OCI-LY1 (cell line): ENCODE results near the gene TPRX1.

Experiments
- H2AFZ ChIP-seq: fragments of 200-600 bp; sonication (generic), shearing (Covaris generic); 2 replicates; pipeline ENCODE4 v1.6.0; 2014; ENCODE audit warnings: antibody characterized with exemption, mild to moderate bottlenecking, low read length
- H3F3A ChIP-seq: fragments of 200-600 bp; sonication (generic), shearing (Covaris generic); 2 replicates; pipeline ENCODE4 v1.6.0; 2014; ENCODE audit warnings: mild to moderate bottlenecking, antibody characterized with exemption, low read length, moderate library complexity; ENCODE audit not compliant: insufficient read depth
- H3K27ac ChIP-seq: fragments of 200-600 bp; sonication (generic); 2 replicates; pipeline ENCODE4 v1.5.1; 2014; ENCODE audit warnings: low read length, mixed run types, mild to moderate bottlenecking, low read depth; ENCODE audit not compliant: poor library complexity, severe bottlenecking
- H3K27me3 ChIP-seq: fragments of 200-600 bp; sonication (generic); 2 replicates; pipeline ENCODE4 v1.6.0; 2014; ENCODE audit warnings: antibody characterized with exemption, mild to moderate bottlenecking, low read length, moderate library complexity; ENCODE audit not compliant: insufficient read depth
- H3K36me3 ChIP-seq: fragments of 200-600 bp; sonication (generic); 2 replicates; pipeline ENCODE4 v1.6.1; 2014; ENCODE audit warnings: mild to moderate bottlenecking, antibody characterized with exemption, low read length, moderate library complexity, mixed read lengths; ENCODE audit not compliant: insufficient read depth
- H3K4me1 ChIP-seq: fragments of 200-600 bp; sonication (generic); 2 replicates; pipeline ENCODE4 v1.5.1; 2014; ENCODE audit warnings: mild to moderate bottlenecking, low read length, moderate library complexity; ENCODE audit not compliant: insufficient read depth, severe bottlenecking
- H3K4me2 ChIP-seq: fragments of 200-600 bp; sonication (generic), shearing (Covaris generic); 2 replicates; pipeline ENCODE4 v1.6.1; 2014; ENCODE audit warnings: low read length
- H3K4me3 ChIP-seq: fragments of 200-600 bp; sonication (generic); 2 replicates; pipeline ENCODE4 v1.5.1; 2014; ENCODE audit warnings: low read length, low read depth, mild to moderate bottlenecking, mixed read lengths; ENCODE audit not compliant: poor library complexity, severe bottlenecking
- H3K79me2 ChIP-seq: fragments of 200-600 bp; shearing (Covaris generic); 2 replicates; pipeline ENCODE4 v1.6.1; 2016; ENCODE audit warnings: mixed run types, low read length, mixed read lengths; ENCODE audit not compliant: insufficient read depth
- H3K9ac ChIP-seq: fragments of 200-600 bp; sonication (generic), shearing (Covaris generic); 2 replicates; pipeline ENCODE4 v1.6.1; 2014; ENCODE audit warnings: mild to moderate bottlenecking, low read length, mixed read lengths
- H3K9me2 ChIP-seq: fragments of 200-600 bp; sonication (generic), shearing (Covaris generic); 2 replicates; pipeline ENCODE4 v1.6.1; 2014; ENCODE audit warnings: low read depth, mild to moderate bottlenecking, low read length, mixed read lengths
- H3K9me3 ChIP-seq: fragments of 200-600 bp; shearing (Covaris generic); 2 replicates; pipeline ENCODE4 v1.6.1; 2014; ENCODE audit warnings: low read length, mixed read lengths
- H4K20me1 ChIP-seq: fragments of 200-600 bp; sonication (generic), shearing (Covaris generic); 2 replicates; pipeline ENCODE4 v1.6.0; 2016; ENCODE audit warnings: mild to moderate bottlenecking, low read length; ENCODE audit not compliant: insufficient read depth
- EZH2 ChIP-seq: fragments of 200-600 bp; sonication (generic), shearing (Covaris generic); IDR thresholded peaks from 2 replicates; pipeline ENCODE4 v1.8.0; 2017; ENCODE audit warnings: borderline replicate concordance, mixed run types, mild to moderate bottlenecking, antibody characterized with exemption, low read length, moderate library complexity, mixed read lengths
- TF ChIP-seq, protein P1 (sequence below): fragments of 200-600 bp; sonication (generic), shearing (Covaris generic); IDR thresholded peaks from 2 replicates; pipeline ENCODE4 v1.5.1; 2017; ENCODE audit warnings: mild to moderate bottlenecking, antibody characterized with exemption, low read length, moderate library complexity, mixed read lengths

TPRX1 gene

DNA sequence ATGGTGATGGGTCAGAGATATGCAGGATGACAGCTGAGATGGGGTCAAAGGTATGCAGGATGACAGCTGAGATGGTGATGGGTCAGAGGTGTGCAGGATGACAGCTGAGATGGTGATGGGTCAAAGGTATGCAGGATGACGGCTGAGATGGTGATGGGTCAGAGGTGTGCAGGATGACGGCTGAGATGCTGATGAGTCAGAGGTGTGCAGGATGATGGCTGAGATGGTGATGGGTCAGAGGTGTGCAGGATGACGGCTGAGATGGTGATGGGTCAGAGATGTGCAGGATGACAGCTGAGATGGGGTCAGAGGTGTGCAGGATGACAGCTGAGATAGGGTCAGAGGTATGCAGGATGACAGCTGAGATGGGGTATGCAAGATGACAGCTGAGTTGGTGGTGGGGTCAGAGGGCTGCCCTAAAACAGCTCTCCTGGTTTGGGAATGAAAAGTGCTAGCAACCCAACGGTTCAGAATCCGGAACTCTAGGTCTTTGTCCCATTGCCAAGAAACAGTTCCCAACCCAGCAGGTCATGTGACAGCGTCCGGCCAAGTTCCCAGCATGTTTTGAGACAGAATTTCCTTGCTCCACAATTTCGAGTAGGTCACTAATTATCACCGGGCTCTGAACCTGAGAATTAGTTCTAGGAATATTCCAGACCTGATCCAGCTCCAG is 22.6 kb downstream of the TPRX1 start:
- H3K27me3 ChIP-seq, result no peaks in the 10 kb centered on the region
- H4K20me1 ChIP-seq, result no peaks in the 10 kb centered on the region
- no peaks in the 10 kb centered on the region for H3K79me2 ChIP-seq
- peaks cover 12% of the 10 kb centered on the region for H3K4me1 ChIP-seq
- H3K27ac ChIP-seq, result no peak overlapping the region
- H2AFZ ChIP-seq, result no peak overlapping the region
- H3K36me3 ChIP-seq, result peaks cover 25% of the 10 kb centered on the region
- H3K9ac ChIP-seq, result no peak overlapping the region
- no peaks in the 10 kb centered on the region for H3K9me2 ChIP-seq
- TF ChIP-seq, protein P1, sequence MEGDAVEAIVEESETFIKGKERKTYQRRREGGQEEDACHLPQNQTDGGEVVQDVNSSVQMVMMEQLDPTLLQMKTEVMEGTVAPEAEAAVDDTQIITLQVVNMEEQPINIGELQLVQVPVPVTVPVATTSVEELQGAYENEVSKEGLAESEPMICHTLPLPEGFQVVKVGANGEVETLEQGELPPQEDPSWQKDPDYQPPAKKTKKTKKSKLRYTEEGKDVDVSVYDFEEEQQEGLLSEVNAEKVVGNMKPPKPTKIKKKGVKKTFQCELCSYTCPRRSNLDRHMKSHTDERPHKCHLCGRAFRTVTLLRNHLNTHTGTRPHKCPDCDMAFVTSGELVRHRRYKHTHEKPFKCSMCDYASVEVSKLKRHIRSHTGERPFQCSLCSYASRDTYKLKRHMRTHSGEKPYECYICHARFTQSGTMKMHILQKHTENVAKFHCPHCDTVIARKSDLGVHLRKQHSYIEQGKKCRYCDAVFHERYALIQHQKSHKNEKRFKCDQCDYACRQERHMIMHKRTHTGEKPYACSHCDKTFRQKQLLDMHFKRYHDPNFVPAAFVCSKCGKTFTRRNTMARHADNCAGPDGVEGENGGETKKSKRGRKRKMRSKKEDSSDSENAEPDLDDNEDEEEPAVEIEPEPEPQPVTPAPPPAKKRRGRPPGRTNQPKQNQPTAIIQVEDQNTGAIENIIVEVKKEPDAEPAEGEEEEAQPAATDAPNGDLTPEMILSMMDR, result no peak
- TF ChIP-seq EZH2, result no peak
- H3F3A ChIP-seq, result no peaks in the 10 kb centered on the region
- H3K9me3 ChIP-seq, result no peaks in the 10 kb centered on the region
- H3K4me2 ChIP-seq, result no peak overlapping the region
- no peak overlapping the region for H3K4me3 ChIP-seq

DNA sequence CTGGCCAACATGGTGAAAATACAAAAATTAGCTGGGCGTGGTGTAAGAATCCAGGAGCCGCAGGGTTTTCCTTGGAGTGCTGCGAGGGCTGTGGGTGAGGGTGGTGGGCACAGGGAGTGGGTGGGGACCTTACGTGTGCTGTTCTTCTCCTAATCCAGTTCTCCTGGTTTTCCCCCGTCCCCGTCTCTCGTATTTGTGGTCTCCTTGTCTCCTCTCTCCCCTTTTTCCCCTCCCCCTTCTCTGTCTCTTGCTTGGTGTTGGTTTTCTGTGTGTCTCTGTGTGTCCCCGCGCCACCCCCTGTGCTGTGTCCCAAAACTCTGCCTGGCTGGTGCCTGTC is 24.2 kb downstream of the TPRX1 start:
- H4K20me1 ChIP-seq, result no peaks in the 10 kb centered on the region
- no peaks in the 10 kb centered on the region for H3K9me2 ChIP-seq
- peak overlapping the region; percentile 85; the same call in 1 of the 2 replicates for H3K4me2 ChIP-seq
- peaks cover 12% of the 10 kb centered on the region for H3K4me1 ChIP-seq
- peak overlapping the region; percentile 83 for H3K4me3 ChIP-seq
- no peak overlapping the region for H2AFZ ChIP-seq
- no peaks in the 10 kb centered on the region for H3F3A ChIP-seq
- H3K27me3 ChIP-seq, result no peaks in the 10 kb centered on the region
- H3K9me3 ChIP-seq, result no peaks in the 10 kb centered on the region
- no peaks in the 10 kb centered on the region for H3K79me2 ChIP-seq
- H3K27ac ChIP-seq, result no peak overlapping the region
- H3K36me3 ChIP-seq, result peaks cover 15% of the 10 kb centered on the region
- H3K9ac ChIP-seq, result no peak overlapping the region
- TF ChIP-seq, protein P1, result no peak
- no peak for TF ChIP-seq EZH2

DNA sequence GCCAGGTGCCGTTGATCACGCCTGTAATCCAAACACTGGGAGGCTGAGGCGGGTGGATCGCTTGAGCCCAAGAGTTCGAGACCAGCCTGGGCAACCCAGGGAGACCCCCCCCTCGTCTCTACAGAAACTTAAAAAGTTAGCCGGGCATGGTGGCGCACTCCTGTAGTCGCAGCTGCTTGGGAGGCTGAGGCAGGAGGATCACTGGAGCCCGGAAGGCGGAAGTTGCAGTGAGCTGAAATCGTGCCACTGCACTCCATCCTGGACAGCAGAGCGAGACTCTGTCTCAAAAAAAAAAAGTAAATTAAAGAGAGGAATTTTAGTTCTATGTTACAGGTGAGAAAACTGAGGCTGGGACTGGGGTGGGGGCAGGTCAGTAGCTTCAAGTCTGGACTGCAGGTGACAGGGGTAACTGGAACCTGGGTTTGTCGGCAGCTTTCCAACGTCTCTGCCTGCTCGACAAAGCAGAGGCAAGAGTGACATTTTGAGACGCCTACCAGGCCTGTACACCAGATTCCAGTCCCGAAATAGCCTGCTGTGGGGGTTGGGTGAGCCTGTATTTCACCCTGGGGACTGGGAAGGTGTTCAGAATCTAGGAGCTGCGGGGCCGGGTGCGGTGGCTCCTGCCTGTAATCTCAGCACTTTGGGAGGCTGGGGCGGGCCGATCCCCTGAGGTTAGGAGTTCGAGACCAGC is 24.7 kb downstream of the TPRX1 start:
- no peaks in the 10 kb centered on the region for H3K9me3 ChIP-seq
- H3K9me2 ChIP-seq, result no peaks in the 10 kb centered on the region
- no peaks in the 10 kb centered on the region for H3F3A ChIP-seq
- no peak overlapping the region for H3K27ac ChIP-seq
- peak overlapping the region; percentile 82; the same call in 1 of the 2 replicates for H3K9ac ChIP-seq
- H3K79me2 ChIP-seq, result no peaks in the 10 kb centered on the region
- H3K4me2 ChIP-seq, result peak overlapping the region; percentile 85
- H4K20me1 ChIP-seq, result no peaks in the 10 kb centered on the region
- no peaks in the 10 kb centered on the region for H3K27me3 ChIP-seq
- H2AFZ ChIP-seq, result no peak overlapping the region
- H3K4me1 ChIP-seq, result peaks cover 12% of the 10 kb centered on the region
- H3K36me3 ChIP-seq, result peaks cover 15% of the 10 kb centered on the region
- peak overlapping the region; percentile 83 for H3K4me3 ChIP-seq
- TF ChIP-seq, protein P1, result no peak
- no peak for TF ChIP-seq EZH2
